Measurements from ENCODE around the gene NDUFA3.

NDUFA3 gene

GRCh38 chr19:54141356-54141755 is 38.7 kb downstream of the NDUFA3 start:
- DNase-seq: no peak

- no peak for DNase-seq
These were observed 39.6 kb downstream of the NDUFA3 start for GRCh38 chr19:54142166-54142780.

GRCh38 chr19:54145541-54146158 is 43.0 kb downstream of the NDUFA3 start:
- no peak for DNase-seq

- DNase-seq: no peak
These were observed 45.0 kb downstream of the NDUFA3 start for GRCh38 chr19:54147676-54148075.

- no peak for DNase-seq
These were observed 45.5 kb downstream of the NDUFA3 start for GRCh38 chr19:54148158-54148557.

GRCh38 chr19:54149021-54149812 is 46.6 kb downstream of the NDUFA3 start:
- no peak for DNase-seq

- DNase-seq: no peak
These were observed 48.8 kb downstream of the NDUFA3 start for GRCh38 chr19:54151362-54152035.

- no peak for DNase-seq
These were observed 49.6 kb downstream of the NDUFA3 start for GRCh38 chr19:54152267-54152666.

- no peak for DNase-seq
These were observed 50.3 kb downstream of the NDUFA3 start for GRCh38 chr19:54152878-54153524.

GRCh38 chr19:54153731-54154326 is 51.2 kb downstream of the NDUFA3 start:
- no peak for DNase-seq

GRCh38 chr19:54154603-54155345 is 52.1 kb downstream of the NDUFA3 start:
- DNase-seq: no peak

GRCh38 chr19:54155694-54156093 is 53.0 kb downstream of the NDUFA3 start:
- DNase-seq: no peak

GRCh38 chr19:54156490-54156889 is 53.8 kb downstream of the NDUFA3 start:
- no peak for DNase-seq

- no peak for DNase-seq
These were observed 54.3 kb downstream of the NDUFA3 start for GRCh38 chr19:54156953-54157352.
